Left hindlimb (tissue), 1 donor: Measurements from ENCODE around the gene TMEM131.

Source experiments
- DNase-seq: peaks from one replicate; pipeline ENCODE4 v3.0.0-alpha.2; 2018

The TMEM131 gene

GRCh38 chr2:97734061-97735051 lies 261.4 kb downstream of the TMEM131 start:
- DNase-seq, result no peak

- no peak for DNase-seq
These were observed 262.3 kb downstream of the TMEM131 start for GRCh38 chr2:97733341-97734035.

- DNase-seq, result no peak
These were observed 263.1 kb downstream of the TMEM131 start for GRCh38 chr2:97732436-97733340.

- DNase-seq, result peak; percentile 5
These were observed 264.3 kb downstream of the TMEM131 start for GRCh38 chr2:97731274-97732020.

GRCh38 chr2:97730245-97730644 lies 265.5 kb downstream of the TMEM131 start:
- DNase-seq, result no peak

GRCh38 chr2:97728091-97728731 lies 267.5 kb downstream of the TMEM131 start:
- DNase-seq, result peak; percentile 77

GRCh38 chr2:97727296-97727695 lies 268.5 kb downstream of the TMEM131 start:
- no peak for DNase-seq

GRCh38 chr2:97726261-97727064 lies 269.3 kb downstream of the TMEM131 start:
- peak; percentile 54 for DNase-seq

GRCh38 chr2:97724946-97725688 lies 270.6 kb downstream of the TMEM131 start:
- DNase-seq, result no peak

GRCh38 chr2:97724501-97724900 lies 271.2 kb downstream of the TMEM131 start:
- no peak for DNase-seq

- DNase-seq, result no peak
These were observed 271.7 kb downstream of the TMEM131 start for GRCh38 chr2:97724073-97724410.

- no peak for DNase-seq
These were observed 272.3 kb downstream of the TMEM131 start for GRCh38 chr2:97723156-97724072.

- no peak for DNase-seq
These were observed 273.5 kb downstream of the TMEM131 start for GRCh38 chr2:97722227-97722626.

GRCh38 chr2:97720746-97721145 lies 275.0 kb downstream of the TMEM131 start:
- DNase-seq, result no peak

- no peak for DNase-seq
These were observed 276.2 kb downstream of the TMEM131 start for GRCh38 chr2:97719362-97720155.

GRCh38 chr2:97718942-97719341 lies 276.8 kb downstream of the TMEM131 start:
- no peak for DNase-seq

GRCh38 chr2:97718051-97718882 lies 277.5 kb downstream of the TMEM131 start:
- no peak for DNase-seq
